Skin of body (tissue), 2 donors: ENCODE results near the gene RREB1. TPM values are rescaled to one million over a fixed set of nuclear protein-coding genes. Genes with fewer than 3 reads are reported as not detected.

Source experiments
- DNase-seq: peaks from one replicate; lab custom pipeline; 2025; lab: John Stamatoyannopoulos, UW
- total RNA-seq: library from RNA; depleted of rRNA; stranded (reverse); fragments of >200 nt; gene quantifications from one replicate; pipeline ENCODE4 v1.2.3, GENCODE V29; 2014

Gene RREB1
- total RNA-seq, 1 donor from 2014 or later = 36.4 TPM

DNA sequence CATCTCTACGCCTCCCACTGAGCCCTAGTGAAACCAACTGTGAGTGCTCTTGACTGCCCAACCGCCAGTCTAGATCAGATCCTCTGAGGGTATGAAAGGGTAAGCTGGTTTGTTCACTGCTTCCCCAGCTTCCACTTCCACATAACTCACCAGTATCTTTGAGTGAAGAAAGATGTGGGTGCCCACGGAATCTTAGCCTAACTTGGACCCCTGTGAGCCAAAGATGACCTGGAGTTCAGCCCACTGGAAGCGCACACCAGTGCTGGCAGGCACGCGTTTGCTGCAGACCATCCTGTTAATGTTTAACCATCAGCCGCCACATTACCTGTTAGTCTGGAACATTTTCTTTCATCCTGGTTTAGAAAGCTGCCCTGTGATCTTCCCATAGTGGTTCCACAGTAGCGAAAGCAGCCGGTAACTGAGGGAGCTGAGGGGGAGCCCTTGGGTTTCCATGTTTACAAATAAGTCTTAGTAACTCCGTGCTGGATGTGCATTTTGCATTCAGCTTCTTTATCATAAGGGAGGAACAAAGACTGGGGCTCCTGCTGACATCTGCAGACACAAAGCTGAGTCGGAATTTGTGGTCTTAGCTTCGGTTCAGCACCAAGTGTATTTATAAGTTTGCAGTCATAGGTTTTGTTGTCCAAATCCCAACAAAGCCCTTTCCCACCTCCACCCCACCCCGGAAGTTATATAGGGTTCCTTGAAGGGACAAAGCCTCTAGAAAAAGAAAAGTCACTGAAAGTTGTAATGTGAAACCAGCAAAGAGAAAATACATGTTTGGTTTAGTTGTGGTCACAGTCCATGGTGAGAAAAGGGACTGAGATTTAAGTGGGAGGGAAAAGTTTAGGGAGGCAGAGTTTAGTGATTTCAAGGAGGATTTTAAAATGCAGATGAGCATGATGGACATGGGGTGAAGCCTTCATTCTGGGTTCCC is 134.2 kb downstream of the RREB1 start:
- DNase-seq = no peak

GRCh38 chr6:7242835-7243178 is 135.0 kb downstream of the RREB1 start:
- DNase-seq = no peak

DNA sequence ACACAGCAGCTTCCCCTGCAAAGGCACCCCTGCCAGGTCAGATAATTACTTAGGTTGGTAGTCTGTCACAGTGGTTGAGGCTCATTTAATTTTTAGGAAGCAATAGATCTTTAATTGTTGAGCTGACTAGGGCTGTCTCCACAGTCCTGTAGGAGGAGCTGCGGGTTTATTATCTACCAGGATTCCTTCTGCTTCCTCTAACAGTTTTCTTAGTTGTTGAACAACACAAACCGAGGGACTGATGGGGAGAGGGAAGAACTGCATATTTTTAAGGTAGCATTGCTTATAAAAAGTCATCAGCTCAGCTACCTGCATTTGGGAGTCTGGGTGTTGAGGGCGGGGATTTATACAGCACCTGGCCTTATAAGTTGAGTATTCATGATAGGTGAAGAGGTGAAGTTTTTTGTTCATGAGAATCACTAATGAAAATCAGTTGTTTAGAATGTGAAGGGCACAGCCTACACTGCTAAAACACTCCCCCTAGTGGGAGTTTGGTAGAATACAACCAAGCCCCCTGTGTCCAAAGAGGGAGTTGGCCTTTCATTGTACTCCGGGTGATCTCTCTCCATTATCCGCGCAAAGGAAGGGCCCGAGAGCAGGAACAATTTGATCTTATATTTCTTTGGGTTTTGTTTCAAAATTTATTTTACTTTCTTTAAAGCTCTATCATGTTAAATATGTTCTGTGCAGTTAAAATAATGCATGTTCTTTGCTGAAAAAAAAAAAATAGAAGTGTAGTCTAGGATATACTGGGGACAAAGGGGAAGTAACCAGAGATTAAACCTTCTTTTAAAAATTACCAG is 135.6 kb downstream of the RREB1 start:
- peak; percentile 66 for DNase-seq

DNA sequence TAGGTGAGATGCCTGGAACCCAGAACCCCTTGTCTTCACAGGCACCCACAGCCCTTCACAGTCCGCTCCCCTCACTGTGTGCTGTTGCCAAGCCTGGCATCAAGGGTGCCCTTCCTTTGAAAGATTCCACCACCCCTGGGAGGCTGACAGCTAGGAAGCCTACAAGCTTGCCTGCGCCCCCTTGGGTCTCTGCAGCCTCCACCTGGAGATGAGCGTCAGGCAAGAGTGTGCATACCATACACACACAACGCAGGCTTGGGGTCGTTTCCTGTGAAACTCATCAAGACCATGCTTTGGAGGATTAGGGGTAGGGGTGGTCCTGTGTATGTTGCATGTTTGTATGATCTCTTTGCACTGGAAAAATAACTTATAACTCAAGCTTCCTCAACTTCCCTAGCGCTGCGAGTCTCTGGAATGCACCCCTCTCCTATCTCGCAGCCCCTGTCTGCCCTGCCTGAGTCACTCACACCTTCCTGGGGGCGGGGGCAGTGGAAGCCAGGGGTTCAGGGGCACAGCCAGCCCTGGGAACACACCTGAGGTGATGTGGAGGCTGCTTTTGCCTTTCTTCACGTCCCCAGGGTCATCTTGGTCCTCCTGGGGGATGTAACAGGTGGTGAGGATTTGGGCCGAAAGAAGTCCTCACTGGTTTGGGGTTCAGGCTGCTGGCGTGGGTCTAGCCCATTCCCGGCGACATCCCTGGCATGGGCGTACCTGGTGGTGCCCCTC is 138.1 kb downstream of the RREB1 start:
- no peak for DNase-seq

GRCh38 chr6:7246401-7247178 is 138.8 kb downstream of the RREB1 start:
- DNase-seq = no peak

GRCh38 chr6:7247179-7247456 is 139.4 kb downstream of the RREB1 start:
- no peak for DNase-seq

DNA sequence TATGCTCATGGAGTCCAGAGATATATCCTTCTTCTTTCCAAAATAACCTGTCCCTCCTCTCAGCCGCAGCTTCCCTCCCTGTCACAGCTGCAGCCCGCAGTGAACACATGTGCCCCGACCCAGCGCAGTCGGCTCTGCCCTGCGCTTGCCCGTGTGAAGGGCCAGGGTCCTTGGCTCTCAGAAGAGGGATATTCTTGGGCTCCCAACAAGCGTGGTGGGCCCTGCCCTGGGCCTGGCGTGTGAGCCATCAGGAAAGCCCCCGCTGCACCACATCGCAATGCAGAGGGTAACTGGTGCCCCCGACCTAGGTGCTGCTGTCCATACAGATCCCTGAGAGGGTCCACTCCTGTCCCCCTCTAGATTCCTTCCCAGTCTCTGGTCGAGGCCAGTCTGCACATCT is 140.1 kb downstream of the RREB1 start:
- DNase-seq = no peak

GRCh38 chr6:7249391-7249790 is 141.6 kb downstream of the RREB1 start:
- DNase-seq = no peak

DNA sequence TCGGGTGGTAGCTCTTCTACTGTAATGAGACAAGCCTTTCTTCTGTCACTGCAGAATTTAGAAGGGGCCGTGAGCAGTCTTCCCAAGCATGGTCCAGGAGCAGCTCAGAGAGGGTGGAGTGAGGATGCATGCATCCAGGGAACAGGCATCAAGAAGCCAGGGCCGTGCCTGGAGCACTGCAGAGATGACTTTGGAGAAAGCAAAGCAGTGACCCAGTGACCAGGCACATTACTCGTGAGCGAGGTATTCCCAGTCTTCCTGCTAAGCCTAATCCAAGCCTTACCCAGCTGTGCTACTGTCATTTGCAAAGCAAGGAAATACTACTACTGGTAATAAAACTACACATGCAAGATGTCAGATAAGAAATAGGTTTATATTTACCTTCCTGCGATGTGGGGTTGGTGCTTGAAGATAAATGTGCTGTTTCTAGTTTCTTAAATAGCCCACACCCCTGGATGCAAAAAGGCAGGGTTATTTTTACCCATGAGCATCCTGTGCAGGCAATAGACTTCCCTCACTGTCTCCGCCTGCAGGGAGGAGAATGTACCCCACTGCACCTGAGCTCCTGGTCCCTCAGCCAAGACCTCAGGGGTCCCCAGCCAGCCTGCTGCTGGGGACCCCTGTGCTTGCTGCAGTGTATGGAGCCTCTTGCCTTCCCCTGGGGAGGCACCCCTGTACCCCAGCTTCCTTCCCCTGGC is 142.3 kb downstream of the RREB1 start:
- no peak for DNase-seq

- DNase-seq = no peak
Observed at GRCh38 chr6:7250812-7251211, 143.1 kb downstream of the RREB1 start.

DNA sequence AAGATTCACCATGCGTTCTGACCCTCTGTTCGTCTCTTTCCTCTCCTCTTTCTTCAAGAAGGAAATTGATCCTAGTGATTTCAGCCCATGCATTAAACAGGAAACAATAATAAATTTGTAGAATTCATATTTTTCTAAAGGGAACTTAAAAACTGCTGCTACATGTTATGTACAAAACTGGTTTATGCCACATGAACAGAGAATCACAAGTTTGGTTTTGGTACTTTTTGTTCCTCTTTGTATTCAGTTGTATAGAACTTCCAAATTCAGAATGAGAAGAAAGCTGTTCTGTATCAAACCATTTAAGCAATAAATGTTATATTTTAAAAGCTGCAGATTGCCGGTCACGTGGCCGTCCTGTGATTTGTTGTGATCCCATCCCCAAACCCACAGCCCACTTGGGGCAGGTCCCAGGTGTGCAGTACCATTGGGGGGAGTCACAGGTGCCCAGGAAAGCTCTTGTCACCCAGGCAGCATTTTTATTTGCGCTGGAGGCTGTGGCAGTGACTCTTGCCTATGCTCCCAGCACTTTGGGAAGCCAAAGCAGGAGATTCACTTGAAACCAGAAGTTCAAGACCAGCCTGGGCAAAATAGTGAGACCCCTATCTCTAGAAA is 144.0 kb downstream of the RREB1 start:
- no peak for DNase-seq

GRCh38 chr6:7252390-7252789 is 144.6 kb downstream of the RREB1 start:
- DNase-seq = no peak

- no peak for DNase-seq
Observed at GRCh38 chr6:7254980-7255835, 147.4 kb downstream of the RREB1 start.

DNA sequence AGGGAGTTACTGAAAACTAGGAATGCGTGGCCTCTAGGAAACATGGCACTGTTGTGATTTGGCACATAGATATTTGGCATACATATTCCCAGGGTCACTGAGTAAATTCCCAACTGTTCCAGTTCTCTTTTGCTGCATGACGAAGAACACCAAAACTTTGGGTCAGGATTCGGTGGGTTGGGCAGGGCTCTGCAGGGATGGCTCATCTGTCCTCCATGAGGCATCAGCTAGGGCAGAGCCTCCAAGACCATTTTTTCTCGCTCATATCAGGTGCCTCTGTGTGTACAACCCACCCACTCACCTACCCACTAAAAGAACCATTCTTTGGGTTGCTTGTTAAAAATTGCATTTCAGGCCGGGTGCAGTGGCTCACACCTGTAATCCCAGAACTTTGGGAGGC is 148.2 kb downstream of the RREB1 start:
- DNase-seq = no peak

- DNase-seq = no peak
Observed at GRCh38 chr6:7256785-7257184, 149.0 kb downstream of the RREB1 start.

GRCh38 chr6:7257521-7258230 is 149.9 kb downstream of the RREB1 start:
- DNase-seq = no peak

- no peak for DNase-seq
Observed at GRCh38 chr6:7258231-7258763, 150.5 kb downstream of the RREB1 start.

DNA sequence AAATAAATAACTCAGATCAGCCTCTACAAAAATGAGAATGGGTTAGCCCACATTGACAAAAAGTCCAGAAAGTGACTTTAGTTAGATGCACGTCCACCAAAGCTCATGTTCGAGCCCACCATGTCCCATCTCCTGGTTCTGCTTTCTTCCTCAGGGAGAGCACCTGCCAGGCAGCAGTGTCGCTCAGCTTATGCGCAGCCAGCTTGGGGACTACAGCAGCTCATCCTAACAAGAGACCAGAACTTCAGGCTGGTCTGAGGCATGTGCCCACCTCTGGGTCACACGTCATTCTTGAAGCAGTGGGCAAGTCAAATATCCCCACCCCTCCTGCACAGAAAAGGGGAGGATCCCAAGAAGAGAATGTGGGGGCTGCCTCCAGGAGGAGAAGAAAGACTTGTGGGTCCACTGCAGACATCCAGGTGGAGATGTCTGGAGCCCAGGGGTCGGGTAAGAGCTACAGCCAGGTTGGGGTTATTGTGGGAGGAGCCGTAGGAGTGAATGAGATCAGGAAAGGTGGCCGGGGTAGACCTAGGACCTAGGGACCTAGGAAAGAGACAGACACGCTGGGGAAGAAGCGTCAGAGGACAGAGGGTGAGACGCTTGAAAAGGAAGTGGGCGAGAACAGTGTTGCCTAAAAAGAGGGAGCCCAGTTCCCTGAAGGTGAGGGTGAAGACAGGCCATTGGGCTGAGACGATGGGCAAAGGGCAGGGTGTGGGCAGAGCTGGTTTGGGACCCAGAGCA is 152.7 kb downstream of the RREB1 start:
- no peak for DNase-seq
